ENCODE measurements around the gene CENPQ.

DNA sequence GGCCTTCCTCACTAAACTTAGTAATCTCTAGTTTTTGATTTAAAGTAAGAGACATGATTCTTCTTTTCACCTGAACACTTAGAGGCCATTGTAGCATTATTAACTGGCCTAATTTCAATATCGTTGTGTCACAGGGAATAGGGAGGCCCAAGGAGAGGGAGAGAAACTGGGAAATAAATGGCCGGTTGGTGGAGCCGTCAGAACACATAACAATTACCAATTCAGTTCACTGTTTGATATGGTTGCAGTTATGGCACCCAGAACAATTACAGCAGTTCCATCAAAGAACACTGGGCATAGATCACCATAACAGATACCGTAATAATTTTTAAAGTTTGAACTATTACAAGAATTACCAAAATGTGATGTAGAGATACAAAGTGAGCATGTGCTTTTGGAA lies 27.5 kb downstream of the CENPQ start:
- TF ChIP-seq POLR2AphosphoS5 (IDR thresholded peaks at IDR 0.05; ENCODE audit: low read depth, low read length) = no peak
- TF ChIP-seq, protein P1, sequence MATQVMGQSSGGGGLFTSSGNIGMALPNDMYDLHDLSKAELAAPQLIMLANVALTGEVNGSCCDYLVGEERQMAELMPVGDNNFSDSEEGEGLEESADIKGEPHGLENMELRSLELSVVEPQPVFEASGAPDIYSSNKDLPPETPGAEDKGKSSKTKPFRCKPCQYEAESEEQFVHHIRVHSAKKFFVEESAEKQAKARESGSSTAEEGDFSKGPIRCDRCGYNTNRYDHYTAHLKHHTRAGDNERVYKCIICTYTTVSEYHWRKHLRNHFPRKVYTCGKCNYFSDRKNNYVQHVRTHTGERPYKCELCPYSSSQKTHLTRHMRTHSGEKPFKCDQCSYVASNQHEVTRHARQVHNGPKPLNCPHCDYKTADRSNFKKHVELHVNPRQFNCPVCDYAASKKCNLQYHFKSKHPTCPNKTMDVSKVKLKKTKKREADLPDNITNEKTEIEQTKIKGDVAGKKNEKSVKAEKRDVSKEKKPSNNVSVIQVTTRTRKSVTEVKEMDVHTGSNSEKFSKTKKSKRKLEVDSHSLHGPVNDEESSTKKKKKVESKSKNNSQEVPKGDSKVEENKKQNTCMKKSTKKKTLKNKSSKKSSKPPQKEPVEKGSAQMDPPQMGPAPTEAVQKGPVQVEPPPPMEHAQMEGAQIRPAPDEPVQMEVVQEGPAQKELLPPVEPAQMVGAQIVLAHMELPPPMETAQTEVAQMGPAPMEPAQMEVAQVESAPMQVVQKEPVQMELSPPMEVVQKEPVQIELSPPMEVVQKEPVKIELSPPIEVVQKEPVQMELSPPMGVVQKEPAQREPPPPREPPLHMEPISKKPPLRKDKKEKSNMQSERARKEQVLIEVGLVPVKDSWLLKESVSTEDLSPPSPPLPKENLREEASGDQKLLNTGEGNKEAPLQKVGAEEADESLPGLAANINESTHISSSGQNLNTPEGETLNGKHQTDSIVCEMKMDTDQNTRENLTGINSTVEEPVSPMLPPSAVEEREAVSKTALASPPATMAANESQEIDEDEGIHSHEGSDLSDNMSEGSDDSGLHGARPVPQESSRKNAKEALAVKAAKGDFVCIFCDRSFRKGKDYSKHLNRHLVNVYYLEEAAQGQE (IDR thresholded peaks at IDR 0.05; ENCODE audit: insufficient read depth in 1 of 2, low read depth in 2 of 2, low read length in 2 of 2) = no peak
- no peak for TF ChIP-seq TAF1 (IDR thresholded peaks at IDR 0.05; ENCODE audit: borderline replicate concordance, insufficient read depth, low read length)

Data from PFSK-1 (cell line).